GM23248 (cell line): ENCODE data around the gene NKAIN1. TPM values are rescaled to one million over a fixed set of nuclear protein-coding genes. Genes with fewer than 3 reads are reported as not detected.

Experiments used
- DNase-seq: peaks from one replicate; pipeline ENCODE4 v3.0.0-alpha.2; 2015
- H2AFZ ChIP-seq: fragments of 200-600 bp; sonication (generic); 2 replicates; pipeline ENCODE4 v1.6.1; 2016; ENCODE audit warnings: antibody characterized with exemption
- H3F3A ChIP-seq: fragments of 200-600 bp; sonication (generic); 2 replicates; pipeline ENCODE4 v1.6.1; 2016; ENCODE audit warnings: mild to moderate bottlenecking, antibody characterized with exemption, mixed run types; ENCODE audit not compliant: insufficient read depth
- H3K27ac ChIP-seq: fragments of 200-600 bp; sonication (generic); 2 replicates; pipeline ENCODE4 v1.5.1; 2016; ENCODE audit warnings: mild to moderate bottlenecking
- H3K27me3 ChIP-seq: fragments of 200-600 bp; sonication (generic); replicated peaks from 2 replicates; pipeline ENCODE4 v1.6.1; 2016; ENCODE audit warnings: mild to moderate bottlenecking; ENCODE audit not compliant: insufficient read depth
- H3K36me3 ChIP-seq: fragments of 200-600 bp; sonication (generic); 2 replicates; pipeline ENCODE4 v1.6.1; 2016; ENCODE audit warnings: low read depth, mild to moderate bottlenecking
- H3K4me1 ChIP-seq: fragments of 200-600 bp; sonication (generic); 2 replicates; pipeline ENCODE4 v1.6.1; 2016; ENCODE audit warnings: mild to moderate bottlenecking; ENCODE audit not compliant: insufficient read depth
- H3K4me2 ChIP-seq: fragments of 200-600 bp; sonication (generic); one replicate; pipeline ENCODE4 v1.6.1; 2016; ENCODE audit warnings: mild to moderate bottlenecking; ENCODE audit not compliant: unreplicated experiment
- H3K4me3 ChIP-seq: fragments of 200-600 bp; sonication (generic); 2 replicates; pipeline ENCODE4 v1.5.1; 2016; ENCODE audit warnings: mild to moderate bottlenecking
- H3K79me2 ChIP-seq: fragments of 200-600 bp; sonication (generic); 2 replicates; pipeline ENCODE4 v1.6.1; 2016; ENCODE audit warnings: mild to moderate bottlenecking; ENCODE audit not compliant: insufficient read depth
- H3K9ac ChIP-seq: fragments of 200-600 bp; sonication (generic); 2 replicates; pipeline ENCODE4 v1.6.1; 2016; ENCODE audit warnings: mild to moderate bottlenecking
- H3K9me2 ChIP-seq: fragments of 200-600 bp; sonication (generic); 2 replicates; pipeline ENCODE4 v1.6.1; 2016; ENCODE audit warnings: mixed run types, mild to moderate bottlenecking, moderate library complexity; ENCODE audit not compliant: insufficient read depth
- H3K9me3 ChIP-seq: fragments of 200-600 bp; sonication (generic); one replicate; pipeline ENCODE4 v1.6.1; 2017; ENCODE audit warnings: low read depth
- H4K20me1 ChIP-seq: fragments of 200-600 bp; sonication (generic); 2 replicates; pipeline ENCODE4 v1.6.0; 2016; ENCODE audit not compliant: insufficient read depth
- EZH2 ChIP-seq: fragments of 200-600 bp; sonication (generic); IDR thresholded peaks from 2 replicates; pipeline ENCODE4 v1.6.1; 2018; ENCODE audit warnings: antibody characterized with exemption, mild to moderate bottlenecking; ENCODE audit not compliant: insufficient read depth, poor library complexity, severe bottlenecking
- EZH2phosphoT487 ChIP-seq: fragments of 200-600 bp; sonication (generic); IDR thresholded peaks from 2 replicates; pipeline ENCODE4 v1.6.1; 2018; ENCODE audit warnings: antibody characterized with exemption, moderate library complexity, mild to moderate bottlenecking, low read depth; ENCODE audit not compliant: insufficient read depth
- WGBS, 2 experiments: methylation state at CpG; one replicate each; pipeline ENCODE4 v1.1.6; 2015 to 2017; ENCODE audit warnings: low lambda C conversion rate in 2 of 2, low coverage in 1 of 2; ENCODE audit errors: missing lambda C conversion rate in 2 of 2; 5-methylcytosine and 5-hydroxymethylcytosine counted together
- in situ Hi-C: fragments of 300-500 bp; cut with MboI; formaldehyde crosslinking; loops from 2 replicates; pipeline ENCODE4 v1.15.0; 2020
- polyA plus RNA-seq: library from polyadenylated mRNA; unstranded; fragments of >200 nt; fragmentation: Nextera tagmentation; extraction: Ambion mirVana; gene quantifications from 2 replicates; pipeline ENCODE4 v1.2.1, GENCODE V29; 2016
- total RNA-seq: library from RNA; depleted of rRNA; stranded (reverse); fragments of >200 nt; shearing (Covaris generic); gene quantifications from 2 replicates; pipeline ENCODE4 v1.2.3, GENCODE V29; 2014

NKAIN1 gene
- total and polyA plus RNA-seq, 2 experiments from 2014 or later, result 0.11 TPM; not detected in 1

GRCh38 chr1:31232689-31233088, 7.0 kb downstream of the NKAIN1 start:
- Histone ChIP-seq H3K36me3 (no peaks in the 10 kb centered on the region), H3K4me1 (no peaks in the 10 kb centered on the region), H3K9ac (no peak overlapping the region), H2AFZ (no peak overlapping the region), H3K79me2 (no peaks in the 10 kb centered on the region), H3K9me2 (no peaks in the 10 kb centered on the region), H3F3A (no peaks in the 10 kb centered on the region), H3K4me3 (no peak overlapping the region), H3K9me3 (no peaks in the 10 kb centered on the region), H3K27me3 (peaks cover 35% of the 10 kb centered on the region), H4K20me1 (no peaks in the 10 kb centered on the region), H3K4me2 (no peak overlapping the region), H3K27ac (no peak overlapping the region)
- in situ Hi-C loops, result no loop called here
- no peak for TF ChIP-seq EZH2phosphoT487
- TF ChIP-seq EZH2, result no peak
- WGBS, 2 experiments, result 84 to 94% methylated on average over 2 of the region's 2 CpGs
- DNase-seq, result no peak

- no peak for DNase-seq
- WGBS, 2 experiments, result 73 to 76% methylated on average over 4 to 5 of the region's 5 CpGs
- Histone ChIP-seq H3K27ac (no peak overlapping the region), H3K9me2 (no peaks in the 10 kb centered on the region), H3K27me3 (peaks cover 30% of the 10 kb centered on the region), H3K79me2 (no peaks in the 10 kb centered on the region), H3K4me2 (no peak overlapping the region), H3K36me3 (no peaks in the 10 kb centered on the region), H2AFZ (no peak overlapping the region), H3K9ac (no peak overlapping the region), H3F3A (no peaks in the 10 kb centered on the region), H4K20me1 (no peaks in the 10 kb centered on the region), H3K4me1 (no peaks in the 10 kb centered on the region), H3K4me3 (no peak overlapping the region), H3K9me3 (no peaks in the 10 kb centered on the region)
- in situ Hi-C loops, result no loop called here
- TF ChIP-seq EZH2phosphoT487 (no peak), EZH2 (no peak)
These were observed 7.9 kb downstream of the NKAIN1 start for GRCh38 chr1:31231802-31232201.

DNA sequence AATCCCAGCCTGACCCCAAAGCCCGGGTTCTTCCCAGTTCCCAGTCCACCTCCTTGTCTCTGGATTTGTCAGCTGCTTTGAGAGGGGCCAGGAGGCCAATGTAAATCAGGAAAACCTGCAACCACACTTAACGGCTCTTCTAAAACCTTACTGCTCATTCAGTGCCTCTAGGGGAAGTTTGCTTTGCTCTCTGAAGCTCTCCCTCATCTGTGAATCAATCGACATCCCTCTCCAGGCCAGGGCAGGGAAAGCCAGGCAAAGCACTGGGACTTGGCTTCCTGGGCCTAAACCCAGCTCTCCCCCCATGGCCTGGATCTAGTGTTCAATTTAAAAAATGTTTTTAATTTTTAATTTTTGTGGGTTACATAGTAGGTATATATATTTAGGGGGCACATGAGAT, 9.3 kb downstream of the NKAIN1 start:
- in situ Hi-C loops, result no loop called here
- 34 to 40% methylated on average over 3 of the region's 3 CpGs for WGBS, 2 experiments

DNA sequence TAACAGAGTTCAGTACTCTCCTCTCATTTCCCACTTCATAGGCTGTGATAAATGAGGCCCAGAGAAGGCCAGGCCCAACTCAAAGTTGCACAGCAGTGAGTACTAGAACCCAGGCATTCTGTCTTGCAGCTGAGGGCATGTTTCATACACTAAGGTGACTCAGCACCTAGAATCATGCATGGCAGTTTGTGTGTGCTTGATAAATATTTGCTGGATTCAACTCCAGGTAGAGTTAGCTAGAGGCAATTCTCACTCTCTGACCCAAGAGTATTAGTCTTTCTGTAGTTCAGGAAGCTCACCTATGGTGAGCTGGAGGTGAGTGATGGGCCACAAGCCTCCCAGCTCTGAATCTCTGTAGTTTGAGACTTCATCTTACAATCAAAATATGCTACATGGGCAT, 10.7 kb downstream of the NKAIN1 start:
- H2AFZ ChIP-seq, result no peak overlapping the region
- no peaks in the 10 kb centered on the region for H3K9me2 ChIP-seq
- H3K4me1 ChIP-seq, result no peaks in the 10 kb centered on the region
- H3K27ac ChIP-seq, result no peak overlapping the region
- TF ChIP-seq EZH2phosphoT487, result no peak
- no peak for TF ChIP-seq EZH2
- in situ Hi-C loops, result no loop called here
- no peaks in the 10 kb centered on the region for H3F3A ChIP-seq
- H3K36me3 ChIP-seq, result no peaks in the 10 kb centered on the region
- H3K9ac ChIP-seq, result no peak overlapping the region
- DNase-seq, result no peak
- peaks cover 19% of the 10 kb centered on the region; the same call in 1 of the 2 replicates for H3K27me3 ChIP-seq
- H3K79me2 ChIP-seq, result no peaks in the 10 kb centered on the region
- no peak overlapping the region for H3K4me3 ChIP-seq
- H3K4me2 ChIP-seq, result no peak overlapping the region
- H4K20me1 ChIP-seq, result no peaks in the 10 kb centered on the region
- no peaks in the 10 kb centered on the region for H3K9me3 ChIP-seq

More for the DNA sequence above, 9.3 kb downstream of the NKAIN1 start:
- Histone ChIP-seq H3K9ac (no peak overlapping the region), H3K9me3 (no peaks in the 10 kb centered on the region), H3K27ac (no peak overlapping the region), H3K4me1 (no peaks in the 10 kb centered on the region), H3K9me2 (no peaks in the 10 kb centered on the region), H3K4me2 (no peak overlapping the region), H4K20me1 (no peaks in the 10 kb centered on the region), H3K36me3 (no peaks in the 10 kb centered on the region), H2AFZ (no peak overlapping the region), H3K27me3 (0 out of 2 replicates have a peak, but pooled peaks cover 15% of the 10 kb centered on the region), H3K4me3 (no peak overlapping the region), H3K79me2 (no peaks in the 10 kb centered on the region), H3F3A (no peaks in the 10 kb centered on the region)
- DNase-seq, result no peak
- TF ChIP-seq EZH2phosphoT487 (no peak), EZH2 (no peak)
